Measurements from ENCODE around the gene PLXDC1. TPM values are rescaled to one million over a fixed set of nuclear protein-coding genes. Genes with fewer than 3 reads are reported as not detected.

The PLXDC1 gene
- total RNA-seq (2021; ENCODE audit: unreplicated experiment) (not detected), Bru-seq, nascent RNA (percentile 5 among the genes with signal in this experiment), BruChase-seq, experiment 1, labeled RNA remaining after a 2-hour chase (percentile 6 among the genes with signal in this experiment), BruChase-seq, experiment 2, labeled RNA remaining after a 6-hour chase (percentile 8 among the genes with signal in this experiment)
- 0.57 TPM for polyA plus RNA-seq (2012; ENCODE audit: insufficient read length)
- long read RNA-seq = 0 reads

- no TSS peak for BruUV-seq (replicated peaks)
- TF ChIP-seq TCF7L2 (IDR thresholded peaks at IDR 0.05; ENCODE audit: low read depth, low read length) (no peak), REST (IDR thresholded peaks at IDR 0.05; ENCODE audit: insufficient read depth in 1 of 2, low read depth in 2 of 2, low read length in 1 of 2) (no peak), CTCF (IDR thresholded peaks at IDR 0.05) (no peak), SIN3A (IDR thresholded peaks at IDR 0.05; ENCODE audit: borderline replicate concordance, insufficient read depth, low read depth, low read length) (no peak), POLR2AphosphoS5 (IDR thresholded peaks at IDR 0.05; ENCODE audit: low read depth, low read length) (no peak)
- H3K27ac ChIP-seq (ENCODE audit: low read length) = no peak within 1 kb of the TSS
- H3K4me3 ChIP-seq (ENCODE audit: low read depth in 2 of 2, low read length in 2 of 2) = peak within 1 kb of the TSS; percentile 84 to 92
- in situ Hi-C loops (cut with HindIII; ENCODE audit: low pct_unique_long_range_greater_than_20kb, low sequenced_read_pairs) = no loop called here
- intact Hi-C loops (cut with micrococcal nuclease; ENCODE audit: unreplicated experiment) = loop anchor here (5.0 to 10.0 kb wide), 2 partner anchors 77 to 169 kb away; no protein-coding TSS in a partner anchor
- H3K4me1 ChIP-seq (ENCODE audit: control insufficient read depth, insufficient read depth, low read length) = peaks cover 5% of the 10 kb centered on the region; the same call in 1 of the 2 replicates
- no peaks in the 10 kb centered on the region for H3K27me3 ChIP-seq (ENCODE audit: control insufficient read depth, insufficient read depth, low read length)
- ATAC-seq = no peak
- H3K9me3 ChIP-seq (ENCODE audit: control insufficient read depth, insufficient read depth, low read depth, low read length) = no peaks in the 10 kb centered on the region
- CTCF ChIA-PET = interaction anchor here (0.6 to 4.2 kb wide), 2 partner anchors 29 to 168 kb away, joined by 4 to 47 read pairs; no protein-coding TSS in a partner anchor
- no peaks in the 10 kb centered on the region for H3K36me3 ChIP-seq (ENCODE audit: control insufficient read depth, insufficient read depth, low read length)
- no peak for DNase-seq (ENCODE audit: low read depth, low spot score)
- POLR2A ChIA-PET = interaction anchor here (0.6 kb wide), 3 partner anchors 48 to 181 kb away, joined by 4 read pairs; no protein-coding TSS in a partner anchor
Measured at GRCh38 chr17:39151150-39151942, at the start of gene PLXDC1. PLXDC1 (minus strand) TSS chr17:39151637; CDS start chr17:39151437, 200 bp downstream.

GRCh38 chr17:39200957-39201510 lies 49.6 kb upstream of the PLXDC1 start:
- Histone ChIP-seq H3K36me3 (ENCODE audit: control insufficient read depth, insufficient read depth, low read length) (peaks cover 15% of the 10 kb centered on the region; the same call in 1 of the 2 replicates), H3K27ac (ENCODE audit: low read length) (peak overlapping the region; percentile 97), H3K4me3 (ENCODE audit: low read depth in 2 of 2, low read length in 2 of 2) (peak overlapping the region; percentile 78 to 93), H3K27me3 (ENCODE audit: control insufficient read depth, insufficient read depth, low read length) (no peaks in the 10 kb centered on the region), H3K9me3 (ENCODE audit: control insufficient read depth, insufficient read depth, low read depth, low read length) (no peaks in the 10 kb centered on the region), H3K4me1 (ENCODE audit: control insufficient read depth, insufficient read depth, low read length) (peaks cover 20% of the 10 kb centered on the region)
- POLR2A ChIA-PET = no interaction called here
- in situ Hi-C loops (cut with HindIII; ENCODE audit: low pct_unique_long_range_greater_than_20kb, low sequenced_read_pairs) = no loop called here
- TF ChIP-seq SIN3A (IDR thresholded peaks at IDR 0.05; ENCODE audit: borderline replicate concordance, insufficient read depth, low read depth, low read length) (no peak), REST (IDR thresholded peaks at IDR 0.05; ENCODE audit: insufficient read depth in 1 of 2, low read depth in 2 of 2, low read length in 1 of 2) (no peak), TCF7L2 (IDR thresholded peaks at IDR 0.05; ENCODE audit: low read depth, low read length) (no peak), CTCF (IDR thresholded peaks at IDR 0.05) (no peak), POLR2AphosphoS5 (IDR thresholded peaks at IDR 0.05; ENCODE audit: low read depth, low read length) (peak; percentile 40; the same call in 1 of the 2 replicates)
- intact Hi-C loops (cut with micrococcal nuclease; ENCODE audit: unreplicated experiment) = no loop called here
- CTCF ChIA-PET = no interaction called here
- BruUV-seq (replicated peaks) = no TSS peak
- ATAC-seq (no peak), DNase-seq (ENCODE audit: low read depth, low spot score) (no peak)

Data from Panc1 (cell line).